IMR-90 (cell line): Measurements from ENCODE around the gene CHRNA5. TPM values are rescaled to one million over a fixed set of nuclear protein-coding genes. Genes with fewer than 3 reads are reported as not detected.

Experiments
- ATAC-seq: fragments of 200-7000 bp; cut with Tn5 transposase; 2 replicates; pipeline ENCODE4 v1.9.1; 2020; ENCODE audit warnings: low read depth, mild to moderate bottlenecking, moderate library complexity
- BruUV-seq: library from RNA; stranded (reverse); fragments of 400-500 nt; replicated peaks from 2 replicates; lab custom pipeline; 2021; lab: Mats Ljungman, UMichigan
- CTCF ChIA-PET: fragments of 300-600 bp; formaldehyde crosslinking; extraction: SDS; loops from one replicate; lab custom pipeline; 2021; ENCODE audit warnings: antibody characterized with exemption; lab: Yijun Ruan, JAX
- POLR2A ChIA-PET: fragments of 300-600 bp; sonication (Branson Sonifier 250); formaldehyde crosslinking; loops from one replicate; lab custom pipeline; 2022; ENCODE audit warnings: antibody characterized with exemption; ENCODE audit not compliant: unreplicated experiment; lab: Charles Lee
- DNase-seq: peaks from one replicate; pipeline ENCODE4 v3.0.0; 2013
- H2AFZ ChIP-seq: replicated peaks from 2 replicates; pipeline ENCODE3; 2013; ENCODE audit warnings: low read length, mild to moderate bottlenecking; ENCODE audit not compliant: poor library complexity
- H2AK5ac ChIP-seq: 2 replicates; pipeline ENCODE4 v1.6.1; 2013; ENCODE audit warnings: low read depth, low read length, inconsistent platforms
- H2AK9ac ChIP-seq: replicated peaks from 2 replicates; pipeline ENCODE3; 2013; ENCODE audit warnings: mild to moderate bottlenecking, low read depth, low read length, moderate library complexity; ENCODE audit not compliant: poor library complexity
- H2BK120ac ChIP-seq: 2 replicates; pipeline ENCODE4 v1.6.1; 2013; ENCODE audit warnings: low read depth, low read length, inconsistent platforms
- H2BK15ac ChIP-seq: 3 replicates; pipeline ENCODE4 v1.6.1; 2013; ENCODE audit warnings: low read depth, low read length, inconsistent platforms
- H2BK20ac ChIP-seq: 2 replicates; pipeline ENCODE4 v1.6.1; 2013; ENCODE audit warnings: low read depth, mild to moderate bottlenecking, inconsistent platforms, low read length, moderate library complexity
- H2BK5ac ChIP-seq: 2 replicates; pipeline ENCODE4 v1.6.1; 2013; ENCODE audit warnings: mild to moderate bottlenecking, low read depth, low read length, inconsistent platforms; ENCODE audit not compliant: poor library complexity, severe bottlenecking
- H3K14ac ChIP-seq: replicated peaks from 2 replicates; pipeline ENCODE4 v1.6.1; 2013; ENCODE audit warnings: low read depth, low read length, inconsistent platforms
- H3K18ac ChIP-seq: 2 replicates; pipeline ENCODE4 v1.6.1; 2013; ENCODE audit warnings: low read depth, low read length, control low read depth
- H3K23ac ChIP-seq: 2 replicates; pipeline ENCODE4 v1.6.1; 2013; ENCODE audit warnings: low read depth, low read length, inconsistent platforms
- H3K27ac ChIP-seq: 2 replicates; pipeline ENCODE4 v1.5.1; 2013; ENCODE audit warnings: mild to moderate bottlenecking, control low read depth, low read length; ENCODE audit not compliant: insufficient read depth
- H3K27me3 ChIP-seq: 2 replicates; pipeline ENCODE4 v1.6.1; 2013; ENCODE audit warnings: low read length; ENCODE audit not compliant: control insufficient read depth, insufficient read depth
- H3K36me3 ChIP-seq: 2 replicates; pipeline ENCODE4 v1.6.1; 2013; ENCODE audit warnings: low read length, mixed read lengths; ENCODE audit not compliant: control insufficient read depth, insufficient read depth
- H3K4ac ChIP-seq: 2 replicates; pipeline ENCODE4 v1.6.1; 2013; ENCODE audit warnings: low read depth, low read length, inconsistent platforms
- H3K4me1 ChIP-seq: 2 replicates; pipeline ENCODE4 v1.6.1; 2013; ENCODE audit warnings: low read length, mixed read lengths; ENCODE audit not compliant: control insufficient read depth, insufficient read depth
- H3K4me2 ChIP-seq: 2 replicates; pipeline ENCODE4 v1.6.1; 2013; ENCODE audit warnings: low read depth, mild to moderate bottlenecking, control low read depth, low read length, moderate library complexity
- H3K4me3 ChIP-seq: 2 replicates; pipeline ENCODE4 v1.5.1; 2013; ENCODE audit warnings: low read depth, mild to moderate bottlenecking, control low read depth, low read length, moderate library complexity; ENCODE audit not compliant: insufficient read depth
- H3K56ac ChIP-seq: 2 replicates; pipeline ENCODE4 v1.6.1; 2013; ENCODE audit warnings: low read length, inconsistent platforms; ENCODE audit not compliant: insufficient read depth; ENCODE audit errors: extremely low read depth
- H3K79me1 ChIP-seq, 2 experiments: 2 replicates each; pipeline ENCODE4 v1.6.1; 2013; ENCODE audit warnings: low read length in 2 of 2, inconsistent platforms in 1 of 2, low read depth in 1 of 2
- H3K9ac ChIP-seq: 2 replicates; pipeline ENCODE4 v1.6.1; 2013; ENCODE audit warnings: low read depth, low read length, control low read depth
- H3K9me1 ChIP-seq: 2 replicates; pipeline ENCODE4 v1.6.1; 2013; ENCODE audit warnings: low read length, inconsistent platforms; ENCODE audit not compliant: insufficient read depth
- H3K9me3 ChIP-seq: 2 replicates; pipeline ENCODE4 v1.6.1; 2013; ENCODE audit warnings: low read length; ENCODE audit not compliant: control insufficient read depth, insufficient read depth
- H4K20me1 ChIP-seq: 2 replicates; pipeline ENCODE4 v1.6.1; 2013; ENCODE audit warnings: low read length, inconsistent platforms; ENCODE audit not compliant: insufficient read depth
- H4K5ac ChIP-seq: 2 replicates; pipeline ENCODE4 v1.6.1; 2013; ENCODE audit warnings: mild to moderate bottlenecking, low read depth, low read length, control low read depth
- H4K8ac ChIP-seq, 2 experiments: 2 replicates each; pipeline ENCODE4 v1.6.1; 2013; ENCODE audit warnings: low read depth in 2 of 2, low read length in 2 of 2, control low read depth in 1 of 2, inconsistent platforms in 1 of 2
- H4K91ac ChIP-seq: 2 replicates; pipeline ENCODE4 v1.6.1; 2013; ENCODE audit warnings: low read depth, low read length, inconsistent platforms; ENCODE audit not compliant: insufficient read depth
- CEBPB ChIP-seq: IDR thresholded peaks from 2 replicates; pipeline ENCODE4 v1.6.1; 2012; ENCODE audit warnings: low read depth, low read length, improper control_type of control experiment
- CHD1 ChIP-seq: IDR thresholded peaks from 2 replicates; pipeline ENCODE4 v1.6.1; 2012; ENCODE audit warnings: low read depth, low read length, improper control_type of control experiment
- FOS ChIP-seq: fragments of 150-350 bp; IDR thresholded peaks from 2 replicates; pipeline ENCODE4 v1.6.1; 2016; ENCODE audit warnings: low read depth, low read length
- MAZ ChIP-seq: IDR thresholded peaks from 2 replicates; pipeline ENCODE4 v1.6.1; 2012; ENCODE audit warnings: low read depth, mild to moderate bottlenecking, low read length, improper control_type of control experiment, moderate library complexity, borderline replicate concordance
- MXI1 ChIP-seq: IDR thresholded peaks from 2 replicates; pipeline ENCODE4 v1.6.1; 2012; ENCODE audit warnings: low read depth, mild to moderate bottlenecking, low read length, moderate library complexity, borderline replicate concordance
- NFE2L2 ChIP-seq: fragments of 150-350 bp; IDR thresholded peaks from 2 replicates; pipeline ENCODE4 v1.6.1; 2016; ENCODE audit warnings: low read depth, mild to moderate bottlenecking, low read length
- POLR2A ChIP-seq: IDR thresholded peaks from 2 replicates; pipeline ENCODE4 v1.6.1; 2012; ENCODE audit warnings: mild to moderate bottlenecking, low read depth, low read length
- RAD21 ChIP-seq: IDR thresholded peaks from 2 replicates; pipeline ENCODE4 v1.6.1; 2012; ENCODE audit warnings: low read length, improper control_type of control experiment
- RCOR1 ChIP-seq: IDR thresholded peaks from 2 replicates; pipeline ENCODE4 v1.6.1; 2012; ENCODE audit warnings: mild to moderate bottlenecking, low read length, improper control_type of control experiment; ENCODE audit not compliant: insufficient replicate concordance
- RFX5 ChIP-seq: IDR thresholded peaks from 2 replicates; pipeline ENCODE4 v1.8.0; 2012; ENCODE audit warnings: low read depth, mild to moderate bottlenecking, low read length, moderate library complexity
- SMC3 ChIP-seq: fragments of 150-350 bp; IDR thresholded peaks from 2 replicates; pipeline ENCODE4 v1.6.1; 2016; ENCODE audit warnings: low read depth, mild to moderate bottlenecking, antibody characterized with exemption, low read length, moderate library complexity
- WGBS, 2 experiments: methylation state at CpG; one replicate each; pipeline versions ENCODE4 v1.1.5 to v1.1.7; 2013; ENCODE audit warnings: missing lambda C conversion rate in 2 of 2; ENCODE audit not compliant: insufficient read length in 1 of 2; ENCODE audit errors: extremely low coverage in 2 of 2; 5-methylcytosine and 5-hydroxymethylcytosine counted together
- dilution Hi-C: fragments of 300-500 bp; cut with HindIII; formaldehyde crosslinking; loops from one replicate; pipeline ENCODE4 v1.14.3; 2018; ENCODE audit warnings: low sequenced_read_pairs; ENCODE audit not compliant: unreplicated experiment
- in situ Hi-C: fragments of 300-500 bp; cut with MboI; formaldehyde crosslinking; loops from 3 replicates; pipeline ENCODE4 v1.14.3; 2019; ENCODE audit warnings: low sequenced_read_pairs, inconsistent platforms, mixed read lengths
- intact Hi-C: fragments of 100-400 bp; cut with micrococcal nuclease; formaldehyde crosslinking; loops from 2 replicates; pipeline ENCODE4 v1.10.0; 2022
- polyA plus RNA-seq, 3 experiments: library from polyadenylated mRNA; depleted of rRNA; stranded (reverse); fragments of >200 nt; gene quantifications; 2 replicates each; pipeline ENCODE4 v1.2.3, GENCODE V29; 2012; ENCODE audit warnings: low replicate concordance in 1 of 3
- total RNA-seq: library from RNA; depleted of rRNA; stranded (reverse); fragments of >200 nt; gene quantifications from 2 replicates; pipeline ENCODE4 v1.2.3, GENCODE V29; 2012
- TF ChIP-seq, protein P1 (sequence below): conservative IDR thresholded peaks from 2 replicates; pipeline ENCODE4 v1.5.1; 2012; ENCODE audit warnings: mild to moderate bottlenecking, low read depth, low read length, improper control_type of control experiment
- TF ChIP-seq, protein P2 (sequence below): fragments of 150-350 bp; IDR thresholded peaks from 2 replicates; pipeline ENCODE4 v1.6.1; 2016; ENCODE audit warnings: low read depth, mild to moderate bottlenecking, low read length, moderate library complexity, borderline replicate concordance

The CHRNA5 gene
- total and polyA plus RNA-seq, 2 of the 4 experiments (the other 2 are of a cell fraction) = 0.54 to 0.94 TPM

DNA sequence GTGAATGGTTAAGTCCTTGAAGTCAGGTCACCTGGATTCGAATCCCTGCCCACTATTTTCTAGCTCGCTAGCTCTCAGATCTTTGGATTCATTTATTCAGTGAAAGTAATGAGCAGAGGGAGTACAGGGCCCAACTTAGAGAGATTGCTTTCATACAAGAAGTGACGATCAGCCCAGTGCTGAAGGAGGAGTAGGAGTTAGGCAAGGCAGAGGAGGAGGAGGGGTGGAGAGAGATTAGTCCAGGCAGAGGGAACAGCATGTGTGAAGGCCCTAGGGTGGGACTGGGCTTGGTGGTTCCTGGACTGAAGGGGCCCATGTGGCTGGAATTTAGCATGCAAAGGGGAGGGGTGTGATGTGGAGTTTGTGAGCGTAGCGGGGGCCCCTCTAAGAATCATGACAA is 3.8 kb upstream of the CHRNA5 start:
- no peak overlapping the region for H4K8ac ChIP-seq
- BruUV-seq = no TSS peak
- 44% methylated on average over 3 of the region's 5 CpGs; no CpG with 5 or more reads in 1 of the 2 experiments for WGBS, 2 experiments
- no peak overlapping the region for H3K18ac ChIP-seq
- intact Hi-C loops (no loop called here), dilution Hi-C loops (no loop called here), in situ Hi-C loops (no loop called here)
- no peaks in the 10 kb centered on the region for H3K79me1 ChIP-seq
- ATAC-seq (no peak), DNase-seq (no peak)
- no peak overlapping the region for H3K27ac ChIP-seq
- TF ChIP-seq MAZ (no peak), POLR2A (no peak), MXI1 (no peak), RAD21 (no peak), CHD1 (no peak), RCOR1 (no peak), SMC3 (no peak), NFE2L2 (no peak), RFX5 (no peak), CEBPB (no peak), FOS (no peak)
- TF ChIP-seq, protein P1, sequence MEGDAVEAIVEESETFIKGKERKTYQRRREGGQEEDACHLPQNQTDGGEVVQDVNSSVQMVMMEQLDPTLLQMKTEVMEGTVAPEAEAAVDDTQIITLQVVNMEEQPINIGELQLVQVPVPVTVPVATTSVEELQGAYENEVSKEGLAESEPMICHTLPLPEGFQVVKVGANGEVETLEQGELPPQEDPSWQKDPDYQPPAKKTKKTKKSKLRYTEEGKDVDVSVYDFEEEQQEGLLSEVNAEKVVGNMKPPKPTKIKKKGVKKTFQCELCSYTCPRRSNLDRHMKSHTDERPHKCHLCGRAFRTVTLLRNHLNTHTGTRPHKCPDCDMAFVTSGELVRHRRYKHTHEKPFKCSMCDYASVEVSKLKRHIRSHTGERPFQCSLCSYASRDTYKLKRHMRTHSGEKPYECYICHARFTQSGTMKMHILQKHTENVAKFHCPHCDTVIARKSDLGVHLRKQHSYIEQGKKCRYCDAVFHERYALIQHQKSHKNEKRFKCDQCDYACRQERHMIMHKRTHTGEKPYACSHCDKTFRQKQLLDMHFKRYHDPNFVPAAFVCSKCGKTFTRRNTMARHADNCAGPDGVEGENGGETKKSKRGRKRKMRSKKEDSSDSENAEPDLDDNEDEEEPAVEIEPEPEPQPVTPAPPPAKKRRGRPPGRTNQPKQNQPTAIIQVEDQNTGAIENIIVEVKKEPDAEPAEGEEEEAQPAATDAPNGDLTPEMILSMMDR = no peak
- TF ChIP-seq, protein P2, sequence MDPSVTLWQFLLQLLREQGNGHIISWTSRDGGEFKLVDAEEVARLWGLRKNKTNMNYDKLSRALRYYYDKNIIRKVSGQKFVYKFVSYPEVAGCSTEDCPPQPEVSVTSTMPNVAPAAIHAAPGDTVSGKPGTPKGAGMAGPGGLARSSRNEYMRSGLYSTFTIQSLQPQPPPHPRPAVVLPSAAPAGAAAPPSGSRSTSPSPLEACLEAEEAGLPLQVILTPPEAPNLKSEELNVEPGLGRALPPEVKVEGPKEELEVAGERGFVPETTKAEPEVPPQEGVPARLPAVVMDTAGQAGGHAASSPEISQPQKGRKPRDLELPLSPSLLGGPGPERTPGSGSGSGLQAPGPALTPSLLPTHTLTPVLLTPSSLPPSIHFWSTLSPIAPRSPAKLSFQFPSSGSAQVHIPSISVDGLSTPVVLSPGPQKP = no peak
- no peaks in the 10 kb centered on the region for H3K36me3 ChIP-seq
- no peak overlapping the region for H2BK5ac ChIP-seq
- H2AK9ac ChIP-seq = no peak overlapping the region
- no peak overlapping the region for H3K4me3 ChIP-seq
- H3K56ac ChIP-seq = no peak overlapping the region
- H3K14ac ChIP-seq = no peak overlapping the region
- no peaks in the 10 kb centered on the region for H3K4me1 ChIP-seq
- no peaks in the 10 kb centered on the region for H3K9me3 ChIP-seq
- H3K9me1 ChIP-seq = no peaks in the 10 kb centered on the region
- H3K4ac ChIP-seq = no peak overlapping the region
- H2BK120ac ChIP-seq = no peak overlapping the region
- no peak overlapping the region for H2AK5ac ChIP-seq
- no peak overlapping the region for H2BK15ac ChIP-seq
- H3K23ac ChIP-seq = no peak overlapping the region
- ChIA-PET POLR2A (no interaction called here), CTCF (no interaction called here)
- H4K20me1 ChIP-seq = no peaks in the 10 kb centered on the region
- H4K91ac ChIP-seq = no peak overlapping the region
- H2BK20ac ChIP-seq = no peak overlapping the region
- no peak overlapping the region for H2AFZ ChIP-seq
- H3K4me2 ChIP-seq = no peak overlapping the region
- H4K5ac ChIP-seq = no peak overlapping the region
- H3K27me3 ChIP-seq = peaks cover 15% of the 10 kb centered on the region
- no peak overlapping the region for H3K9ac ChIP-seq
